Fibroblast of villous mesenchyme (primary cell): ENCODE data around the gene RHBDF2. TPM values are rescaled to one million over a fixed set of nuclear protein-coding genes. Genes with fewer than 3 reads are reported as not detected.
A peak's percentile ranks its signal among the peaks of the same experiment; 100 is the strongest.
"Not testable (repeated sequence)": the region's sequence is repeated elsewhere in the genome, so short reads cannot be mapped to it uniquely, and the experiment has no call there.

Source experiments
- DNase-seq: peaks from one replicate; pipeline ENCODE4 v3.0.0-alpha.2; 2010; ENCODE audit warnings: low read depth
- H3K4me3 ChIP-seq: 2 replicates; pipeline ENCODE4 v1.5.1; 2011; ENCODE audit warnings: low read depth, mild to moderate bottlenecking, low read length
- CTCF ChIP-seq: IDR thresholded peaks from 2 replicates; pipeline ENCODE4 v1.5.1; 2012; ENCODE audit warnings: low read depth, mild to moderate bottlenecking, low read length; ENCODE audit not compliant: insufficient read depth
- total RNA-seq: library from RNA; depleted of rRNA; stranded (reverse); fragments of >200 nt; gene quantifications from 2 replicates; pipeline ENCODE4 v1.2.3, GENCODE V29; 2012

Gene RHBDF2
- total RNA-seq, 1 donor = 13.4 TPM

- no peak for DNase-seq
- no peak for TF ChIP-seq CTCF
- H3K4me3 ChIP-seq = peak overlapping the region; percentile 32
Measured at GRCh38 chr17:76528156-76528527, 26.9 kb upstream of the RHBDF2 start.

GRCh38 chr17:76527430-76528111 lies 26.3 kb upstream of the RHBDF2 start:
- peak; percentile 96 for DNase-seq
- H3K4me3 ChIP-seq = no peak overlapping the region
- peak; percentile 36 for TF ChIP-seq CTCF

GRCh38 chr17:76527016-76527415 lies 25.8 kb upstream of the RHBDF2 start:
- DNase-seq, H3K4me3 ChIP-seq: not testable (repeated sequence)

GRCh38 chr17:76525513-76525833 lies 24.2 kb upstream of the RHBDF2 start:
- not testable (repeated sequence) for H3K4me3 ChIP-seq, DNase-seq

- peak; percentile 87 for DNase-seq
- no peak overlapping the region for H3K4me3 ChIP-seq
- no peak for TF ChIP-seq CTCF
Measured at GRCh38 chr17:76524598-76525512, 23.6 kb upstream of the RHBDF2 start.

- TF ChIP-seq CTCF = peak; percentile 96
- peak; percentile 70 for DNase-seq
- no peak overlapping the region for H3K4me3 ChIP-seq
Measured at GRCh38 chr17:76523084-76524037, 22.1 kb upstream of the RHBDF2 start.

GRCh38 chr17:76521683-76522082 lies 20.5 kb upstream of the RHBDF2 start:
- not testable (repeated sequence) for H3K4me3 ChIP-seq

GRCh38 chr17:76521262-76521661 lies 20.0 kb upstream of the RHBDF2 start:
- no peak for DNase-seq

More at GRCh38 chr17:76521683-76522082, 20.5 kb upstream of the RHBDF2 start:
- not testable (repeated sequence) for DNase-seq

More at GRCh38 chr17:76521262-76521661, 20.0 kb upstream of the RHBDF2 start:
- no peak overlapping the region for H3K4me3 ChIP-seq
- TF ChIP-seq CTCF = no peak
